IMR-90 (cell line): Measurements from ENCODE around the gene RMND5B. TPM values are rescaled to one million over a fixed set of nuclear protein-coding genes. Genes with fewer than 3 reads are reported as not detected.
A peak's percentile ranks its signal among the peaks of the same experiment; 100 is the strongest.

ENCODE experiments used
- ATAC-seq: fragments of 200-7000 bp; cut with Tn5 transposase; 2 replicates; pipeline ENCODE4 v1.9.1; 2020; ENCODE audit warnings: low read depth, mild to moderate bottlenecking, moderate library complexity
- BruUV-seq: library from RNA; stranded (reverse); fragments of 400-500 nt; replicated peaks from 2 replicates; lab custom pipeline; 2021; lab: Mats Ljungman, UMichigan
- CTCF ChIA-PET: fragments of 300-600 bp; formaldehyde crosslinking; extraction: SDS; loops from one replicate; lab custom pipeline; 2021; ENCODE audit warnings: antibody characterized with exemption; lab: Yijun Ruan, JAX
- POLR2A ChIA-PET: fragments of 300-600 bp; sonication (Branson Sonifier 250); formaldehyde crosslinking; loops from one replicate; lab custom pipeline; 2022; ENCODE audit warnings: antibody characterized with exemption; ENCODE audit not compliant: unreplicated experiment; lab: Charles Lee
- DNase-seq: peaks from one replicate; pipeline ENCODE4 v3.0.0; 2013
- H2AFZ ChIP-seq: replicated peaks from 2 replicates; pipeline ENCODE3; 2013; ENCODE audit warnings: low read length, mild to moderate bottlenecking; ENCODE audit not compliant: poor library complexity
- H2AK5ac ChIP-seq: 2 replicates; pipeline ENCODE4 v1.6.1; 2013; ENCODE audit warnings: low read depth, low read length, inconsistent platforms
- H2AK9ac ChIP-seq: replicated peaks from 2 replicates; pipeline ENCODE3; 2013; ENCODE audit warnings: mild to moderate bottlenecking, low read depth, low read length, moderate library complexity; ENCODE audit not compliant: poor library complexity
- H2BK120ac ChIP-seq: 2 replicates; pipeline ENCODE4 v1.6.1; 2013; ENCODE audit warnings: low read depth, low read length, inconsistent platforms
- H2BK15ac ChIP-seq: 3 replicates; pipeline ENCODE4 v1.6.1; 2013; ENCODE audit warnings: low read depth, low read length, inconsistent platforms
- H2BK20ac ChIP-seq: 2 replicates; pipeline ENCODE4 v1.6.1; 2013; ENCODE audit warnings: low read depth, mild to moderate bottlenecking, inconsistent platforms, low read length, moderate library complexity
- H2BK5ac ChIP-seq: 2 replicates; pipeline ENCODE4 v1.6.1; 2013; ENCODE audit warnings: mild to moderate bottlenecking, low read depth, low read length, inconsistent platforms; ENCODE audit not compliant: poor library complexity, severe bottlenecking
- H3K14ac ChIP-seq: replicated peaks from 2 replicates; pipeline ENCODE4 v1.6.1; 2013; ENCODE audit warnings: low read depth, low read length, inconsistent platforms
- H3K18ac ChIP-seq: 2 replicates; pipeline ENCODE4 v1.6.1; 2013; ENCODE audit warnings: low read depth, low read length, control low read depth
- H3K23ac ChIP-seq: 2 replicates; pipeline ENCODE4 v1.6.1; 2013; ENCODE audit warnings: low read depth, low read length, inconsistent platforms
- H3K27ac ChIP-seq: 2 replicates; pipeline ENCODE4 v1.5.1; 2013; ENCODE audit warnings: mild to moderate bottlenecking, control low read depth, low read length; ENCODE audit not compliant: insufficient read depth
- H3K27me3 ChIP-seq: 2 replicates; pipeline ENCODE4 v1.6.1; 2013; ENCODE audit warnings: low read length; ENCODE audit not compliant: control insufficient read depth, insufficient read depth
- H3K36me3 ChIP-seq: 2 replicates; pipeline ENCODE4 v1.6.1; 2013; ENCODE audit warnings: low read length, mixed read lengths; ENCODE audit not compliant: control insufficient read depth, insufficient read depth
- H3K4ac ChIP-seq: 2 replicates; pipeline ENCODE4 v1.6.1; 2013; ENCODE audit warnings: low read depth, low read length, inconsistent platforms
- H3K4me1 ChIP-seq: 2 replicates; pipeline ENCODE4 v1.6.1; 2013; ENCODE audit warnings: low read length, mixed read lengths; ENCODE audit not compliant: control insufficient read depth, insufficient read depth
- H3K4me2 ChIP-seq: 2 replicates; pipeline ENCODE4 v1.6.1; 2013; ENCODE audit warnings: low read depth, mild to moderate bottlenecking, control low read depth, low read length, moderate library complexity
- H3K4me3 ChIP-seq: 2 replicates; pipeline ENCODE4 v1.5.1; 2013; ENCODE audit warnings: low read depth, mild to moderate bottlenecking, control low read depth, low read length, moderate library complexity; ENCODE audit not compliant: insufficient read depth
- H3K56ac ChIP-seq: 2 replicates; pipeline ENCODE4 v1.6.1; 2013; ENCODE audit warnings: low read length, inconsistent platforms; ENCODE audit not compliant: insufficient read depth; ENCODE audit errors: extremely low read depth
- H3K79me1 ChIP-seq, 2 experiments: 2 replicates each; pipeline ENCODE4 v1.6.1; 2013; ENCODE audit warnings: low read length in 2 of 2, inconsistent platforms in 1 of 2, low read depth in 1 of 2
- H3K9ac ChIP-seq: 2 replicates; pipeline ENCODE4 v1.6.1; 2013; ENCODE audit warnings: low read depth, low read length, control low read depth
- H3K9me1 ChIP-seq: 2 replicates; pipeline ENCODE4 v1.6.1; 2013; ENCODE audit warnings: low read length, inconsistent platforms; ENCODE audit not compliant: insufficient read depth
- H3K9me3 ChIP-seq: 2 replicates; pipeline ENCODE4 v1.6.1; 2013; ENCODE audit warnings: low read length; ENCODE audit not compliant: control insufficient read depth, insufficient read depth
- H4K20me1 ChIP-seq: 2 replicates; pipeline ENCODE4 v1.6.1; 2013; ENCODE audit warnings: low read length, inconsistent platforms; ENCODE audit not compliant: insufficient read depth
- H4K5ac ChIP-seq: 2 replicates; pipeline ENCODE4 v1.6.1; 2013; ENCODE audit warnings: mild to moderate bottlenecking, low read depth, low read length, control low read depth
- H4K8ac ChIP-seq, 2 experiments: 2 replicates each; pipeline ENCODE4 v1.6.1; 2013; ENCODE audit warnings: low read depth in 2 of 2, low read length in 2 of 2, control low read depth in 1 of 2, inconsistent platforms in 1 of 2
- H4K91ac ChIP-seq: 2 replicates; pipeline ENCODE4 v1.6.1; 2013; ENCODE audit warnings: low read depth, low read length, inconsistent platforms; ENCODE audit not compliant: insufficient read depth
- BHLHE40 ChIP-seq: fragments of 150-350 bp; IDR thresholded peaks from 2 replicates; pipeline ENCODE4 v1.6.1; 2016; ENCODE audit warnings: mild to moderate bottlenecking, low read depth, low read length
- CEBPB ChIP-seq: IDR thresholded peaks from 2 replicates; pipeline ENCODE4 v1.6.1; 2012; ENCODE audit warnings: low read depth, low read length, improper control_type of control experiment
- MAFK ChIP-seq: IDR thresholded peaks from 2 replicates; pipeline ENCODE4 v1.6.1; 2012; ENCODE audit warnings: low read depth, low read length, improper control_type of control experiment
- MAZ ChIP-seq: IDR thresholded peaks from 2 replicates; pipeline ENCODE4 v1.6.1; 2012; ENCODE audit warnings: low read depth, mild to moderate bottlenecking, low read length, improper control_type of control experiment, moderate library complexity, borderline replicate concordance
- POLR2A ChIP-seq: IDR thresholded peaks from 2 replicates; pipeline ENCODE4 v1.6.1; 2012; ENCODE audit warnings: mild to moderate bottlenecking, low read depth, low read length
- RAD21 ChIP-seq: IDR thresholded peaks from 2 replicates; pipeline ENCODE4 v1.6.1; 2012; ENCODE audit warnings: low read length, improper control_type of control experiment
- RCOR1 ChIP-seq: IDR thresholded peaks from 2 replicates; pipeline ENCODE4 v1.6.1; 2012; ENCODE audit warnings: mild to moderate bottlenecking, low read length, improper control_type of control experiment; ENCODE audit not compliant: insufficient replicate concordance
- RFX5 ChIP-seq: IDR thresholded peaks from 2 replicates; pipeline ENCODE4 v1.8.0; 2012; ENCODE audit warnings: low read depth, mild to moderate bottlenecking, low read length, moderate library complexity
- SMC3 ChIP-seq: fragments of 150-350 bp; IDR thresholded peaks from 2 replicates; pipeline ENCODE4 v1.6.1; 2016; ENCODE audit warnings: low read depth, mild to moderate bottlenecking, antibody characterized with exemption, low read length, moderate library complexity
- WGBS, 2 experiments: methylation state at CpG; one replicate each; pipeline versions ENCODE4 v1.1.5 to v1.1.7; 2013; ENCODE audit warnings: missing lambda C conversion rate in 2 of 2; ENCODE audit not compliant: insufficient read length in 1 of 2; ENCODE audit errors: extremely low coverage in 2 of 2; 5-methylcytosine and 5-hydroxymethylcytosine counted together
- dilution Hi-C: fragments of 300-500 bp; cut with HindIII; formaldehyde crosslinking; loops from one replicate; pipeline ENCODE4 v1.14.3; 2018; ENCODE audit warnings: low sequenced_read_pairs; ENCODE audit not compliant: unreplicated experiment
- in situ Hi-C: fragments of 300-500 bp; cut with MboI; formaldehyde crosslinking; loops from 3 replicates; pipeline ENCODE4 v1.14.3; 2019; ENCODE audit warnings: low sequenced_read_pairs, inconsistent platforms, mixed read lengths
- intact Hi-C: fragments of 100-400 bp; cut with micrococcal nuclease; formaldehyde crosslinking; loops from 2 replicates; pipeline ENCODE4 v1.10.0; 2022
- polyA plus RNA-seq, 3 experiments: library from polyadenylated mRNA; depleted of rRNA; stranded (reverse); fragments of >200 nt; gene quantifications; 2 replicates each; pipeline ENCODE4 v1.2.3, GENCODE V29; 2012; ENCODE audit warnings: low replicate concordance in 1 of 3
- total RNA-seq: library from RNA; depleted of rRNA; stranded (reverse); fragments of >200 nt; gene quantifications from 2 replicates; pipeline ENCODE4 v1.2.3, GENCODE V29; 2012
- TF ChIP-seq, protein P1 (sequence below): conservative IDR thresholded peaks from 2 replicates; pipeline ENCODE4 v1.5.1; 2012; ENCODE audit warnings: mild to moderate bottlenecking, low read depth, low read length, improper control_type of control experiment
- TF ChIP-seq, protein P2 (sequence below): fragments of 150-350 bp; IDR thresholded peaks from 2 replicates; pipeline ENCODE4 v1.6.1; 2016; ENCODE audit warnings: low read depth, mild to moderate bottlenecking, low read length, moderate library complexity, borderline replicate concordance
- TF ChIP-seq, protein P3 (sequence below): fragments of 150-350 bp; IDR thresholded peaks from 2 replicates; pipeline ENCODE4 v1.6.1; 2017; ENCODE audit warnings: mild to moderate bottlenecking, antibody characterized with exemption, low read length, low read depth

Gene RMND5B
- total and polyA plus RNA-seq, 2 of the 4 experiments (the other 2 are of a cell fraction): 14.0 to 19.5 TPM

DNA sequence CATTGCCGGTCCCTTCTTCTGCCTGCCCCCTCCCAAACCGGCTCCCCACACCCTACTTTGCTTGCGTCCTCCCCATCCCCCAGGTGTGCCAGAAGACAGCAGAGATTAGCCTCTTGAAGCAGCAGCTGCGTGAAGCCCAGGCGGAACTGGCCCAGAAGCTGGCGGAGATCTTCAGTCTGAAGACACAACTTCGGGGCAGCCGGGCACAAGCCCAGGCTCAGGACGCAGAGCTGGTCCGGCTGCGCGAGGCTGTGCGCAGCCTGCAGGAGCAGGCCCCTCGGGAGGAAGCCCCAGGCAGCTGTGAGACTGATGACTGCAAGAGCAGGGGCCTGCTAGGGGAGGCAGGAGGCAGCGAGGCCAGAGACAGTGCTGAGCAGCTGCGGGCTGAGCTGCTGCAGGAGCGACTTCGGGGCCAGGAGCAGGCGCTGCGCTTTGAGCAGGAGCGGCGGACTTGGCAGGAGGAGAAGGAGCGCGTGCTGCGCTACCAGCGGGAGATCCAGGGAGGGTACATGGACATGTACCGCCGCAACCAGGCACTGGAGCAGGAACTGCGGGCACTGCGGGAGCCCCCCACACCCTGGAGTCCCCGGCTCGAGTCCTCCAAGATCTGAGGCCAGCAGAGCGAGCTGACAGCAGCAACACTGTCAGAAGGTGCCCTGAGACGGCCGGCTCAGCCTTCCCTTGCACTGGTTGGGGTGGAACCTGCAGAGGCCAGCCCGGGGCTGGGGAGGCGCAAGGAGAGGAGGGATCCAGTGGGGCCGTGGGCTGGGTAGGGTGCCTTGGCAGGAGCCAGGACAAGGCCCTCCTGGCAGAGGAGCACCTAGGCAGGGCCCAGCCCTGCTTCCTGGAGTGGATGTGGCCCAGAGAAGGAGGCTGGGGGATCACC, 9.2 kb upstream of the RMND5B start (continued):
- no peak for TF ChIP-seq CEBPB
- no peak for TF ChIP-seq RFX5

DNA sequence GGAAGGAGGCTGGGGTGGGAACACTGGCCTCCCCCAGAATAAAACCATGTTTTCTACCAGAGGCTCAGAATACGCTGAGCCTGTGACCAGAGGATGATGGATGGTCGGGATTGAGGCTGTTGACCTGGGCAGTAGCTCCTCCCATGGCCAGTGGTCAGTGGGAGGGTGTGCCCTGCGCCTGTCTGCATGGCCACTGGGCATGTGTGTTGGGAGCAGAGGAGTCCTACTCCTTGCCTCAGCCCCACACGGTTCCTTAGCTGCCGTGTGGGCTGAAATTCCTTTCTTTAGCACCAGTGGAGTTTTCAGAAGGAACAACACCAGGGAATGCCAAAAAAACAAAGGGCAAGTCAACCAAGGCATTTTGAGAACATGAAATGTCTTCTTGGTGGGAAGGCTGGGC, 8.5 kb upstream of the RMND5B start:
- no peak overlapping the region for H4K91ac ChIP-seq
- no peaks in the 10 kb centered on the region for H3K79me1 ChIP-seq
- H3K56ac ChIP-seq: no peak overlapping the region
- no peak overlapping the region for H2AK5ac ChIP-seq
- H4K20me1 ChIP-seq: no peaks in the 10 kb centered on the region; the same call in 1 of the 2 replicates
- H3K27me3 ChIP-seq: peaks cover 9% of the 10 kb centered on the region
- no peak overlapping the region for H3K9ac ChIP-seq
- no peak overlapping the region for H2BK20ac ChIP-seq
- no peak overlapping the region for H3K23ac ChIP-seq
- BruUV-seq: no TSS peak
- no peak overlapping the region for H2BK15ac ChIP-seq
- H2AFZ ChIP-seq: peak overlapping the region; percentile 63
- 92% methylated on average over 2 of the region's 5 CpGs; no CpG with 5 or more reads in 1 of the 2 experiments for WGBS, 2 experiments
- no peaks in the 10 kb centered on the region for H3K9me3 ChIP-seq
- intact Hi-C loops: no loop called here
- H4K5ac ChIP-seq: no peak overlapping the region
- no peak for DNase-seq
- no peak overlapping the region for H4K8ac ChIP-seq
- no peak overlapping the region for H3K27ac ChIP-seq
- no peaks in the 10 kb centered on the region for H3K36me3 ChIP-seq
- H3K4me3 ChIP-seq: no peak overlapping the region
- no peak overlapping the region for H2BK5ac ChIP-seq
- H2BK120ac ChIP-seq: no peak overlapping the region
- H3K18ac ChIP-seq: no peak overlapping the region
- POLR2A ChIA-PET: no interaction called here
- ATAC-seq: no peak
- dilution Hi-C loops: no loop called here
- H3K9me1 ChIP-seq: no peaks in the 10 kb centered on the region
- H3K4me2 ChIP-seq: no peak overlapping the region
- H3K4me1 ChIP-seq: peaks cover 6% of the 10 kb centered on the region; the same call in 1 of the 2 replicates
- no peak overlapping the region for H2AK9ac ChIP-seq
- no peak overlapping the region for H3K14ac ChIP-seq
- in situ Hi-C loops: no loop called here
- CTCF ChIA-PET: no interaction called here
- no peak overlapping the region for H3K4ac ChIP-seq
- TF ChIP-seq POLR2A (no peak), SMC3 (no peak), RCOR1 (no peak), RFX5 (no peak), RAD21 (no peak), BHLHE40 (no peak), MAFK (no peak), MAZ (no peak), CEBPB (no peak)
- TF ChIP-seq, protein P1, sequence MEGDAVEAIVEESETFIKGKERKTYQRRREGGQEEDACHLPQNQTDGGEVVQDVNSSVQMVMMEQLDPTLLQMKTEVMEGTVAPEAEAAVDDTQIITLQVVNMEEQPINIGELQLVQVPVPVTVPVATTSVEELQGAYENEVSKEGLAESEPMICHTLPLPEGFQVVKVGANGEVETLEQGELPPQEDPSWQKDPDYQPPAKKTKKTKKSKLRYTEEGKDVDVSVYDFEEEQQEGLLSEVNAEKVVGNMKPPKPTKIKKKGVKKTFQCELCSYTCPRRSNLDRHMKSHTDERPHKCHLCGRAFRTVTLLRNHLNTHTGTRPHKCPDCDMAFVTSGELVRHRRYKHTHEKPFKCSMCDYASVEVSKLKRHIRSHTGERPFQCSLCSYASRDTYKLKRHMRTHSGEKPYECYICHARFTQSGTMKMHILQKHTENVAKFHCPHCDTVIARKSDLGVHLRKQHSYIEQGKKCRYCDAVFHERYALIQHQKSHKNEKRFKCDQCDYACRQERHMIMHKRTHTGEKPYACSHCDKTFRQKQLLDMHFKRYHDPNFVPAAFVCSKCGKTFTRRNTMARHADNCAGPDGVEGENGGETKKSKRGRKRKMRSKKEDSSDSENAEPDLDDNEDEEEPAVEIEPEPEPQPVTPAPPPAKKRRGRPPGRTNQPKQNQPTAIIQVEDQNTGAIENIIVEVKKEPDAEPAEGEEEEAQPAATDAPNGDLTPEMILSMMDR: no peak
- TF ChIP-seq, protein P2, sequence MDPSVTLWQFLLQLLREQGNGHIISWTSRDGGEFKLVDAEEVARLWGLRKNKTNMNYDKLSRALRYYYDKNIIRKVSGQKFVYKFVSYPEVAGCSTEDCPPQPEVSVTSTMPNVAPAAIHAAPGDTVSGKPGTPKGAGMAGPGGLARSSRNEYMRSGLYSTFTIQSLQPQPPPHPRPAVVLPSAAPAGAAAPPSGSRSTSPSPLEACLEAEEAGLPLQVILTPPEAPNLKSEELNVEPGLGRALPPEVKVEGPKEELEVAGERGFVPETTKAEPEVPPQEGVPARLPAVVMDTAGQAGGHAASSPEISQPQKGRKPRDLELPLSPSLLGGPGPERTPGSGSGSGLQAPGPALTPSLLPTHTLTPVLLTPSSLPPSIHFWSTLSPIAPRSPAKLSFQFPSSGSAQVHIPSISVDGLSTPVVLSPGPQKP: no peak
- TF ChIP-seq, protein P3, sequence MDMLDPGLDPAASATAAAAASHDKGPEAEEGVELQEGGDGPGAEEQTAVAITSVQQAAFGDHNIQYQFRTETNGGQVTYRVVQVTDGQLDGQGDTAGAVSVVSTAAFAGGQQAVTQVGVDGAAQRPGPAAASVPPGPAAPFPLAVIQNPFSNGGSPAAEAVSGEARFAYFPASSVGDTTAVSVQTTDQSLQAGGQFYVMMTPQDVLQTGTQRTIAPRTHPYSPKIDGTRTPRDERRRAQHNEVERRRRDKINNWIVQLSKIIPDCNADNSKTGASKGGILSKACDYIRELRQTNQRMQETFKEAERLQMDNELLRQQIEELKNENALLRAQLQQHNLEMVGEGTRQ: no peak
